ENCODE results near the gene UFSP1.
A peak's percentile ranks its signal among the peaks of the same experiment; 100 is the strongest.
"Not testable (repeated sequence)": the region's sequence is repeated elsewhere in the genome, so short reads cannot be mapped to it uniquely, and the experiment has no call there.

Gene UFSP1

DNA sequence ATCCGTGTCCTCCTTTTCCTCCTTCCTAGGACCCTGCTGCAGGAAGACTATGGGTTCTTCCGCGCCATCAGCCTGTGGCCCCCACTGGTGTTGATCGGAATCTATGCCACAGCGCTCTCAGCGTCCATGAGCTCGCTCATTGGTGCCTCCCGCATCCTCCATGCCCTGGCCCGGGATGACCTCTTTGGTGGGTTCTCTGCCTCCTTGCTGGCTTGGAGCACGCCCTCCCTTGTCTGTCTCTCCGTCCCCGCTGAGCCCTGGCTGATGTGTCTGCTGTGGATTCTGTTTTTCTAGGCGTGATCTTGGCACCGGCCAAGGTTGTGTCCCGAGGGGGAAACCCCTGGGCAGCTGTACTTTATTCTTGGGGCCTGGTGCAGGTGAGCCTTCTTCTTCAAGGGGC, 29.7 kb downstream of the UFSP1 start:
- ChIA-PET POLR2A (no interaction called here), CTCF (no interaction called here)
- no peak for DNase-seq (ENCODE audit: extremely low spot score)
- TF ChIP-seq, protein P1, sequence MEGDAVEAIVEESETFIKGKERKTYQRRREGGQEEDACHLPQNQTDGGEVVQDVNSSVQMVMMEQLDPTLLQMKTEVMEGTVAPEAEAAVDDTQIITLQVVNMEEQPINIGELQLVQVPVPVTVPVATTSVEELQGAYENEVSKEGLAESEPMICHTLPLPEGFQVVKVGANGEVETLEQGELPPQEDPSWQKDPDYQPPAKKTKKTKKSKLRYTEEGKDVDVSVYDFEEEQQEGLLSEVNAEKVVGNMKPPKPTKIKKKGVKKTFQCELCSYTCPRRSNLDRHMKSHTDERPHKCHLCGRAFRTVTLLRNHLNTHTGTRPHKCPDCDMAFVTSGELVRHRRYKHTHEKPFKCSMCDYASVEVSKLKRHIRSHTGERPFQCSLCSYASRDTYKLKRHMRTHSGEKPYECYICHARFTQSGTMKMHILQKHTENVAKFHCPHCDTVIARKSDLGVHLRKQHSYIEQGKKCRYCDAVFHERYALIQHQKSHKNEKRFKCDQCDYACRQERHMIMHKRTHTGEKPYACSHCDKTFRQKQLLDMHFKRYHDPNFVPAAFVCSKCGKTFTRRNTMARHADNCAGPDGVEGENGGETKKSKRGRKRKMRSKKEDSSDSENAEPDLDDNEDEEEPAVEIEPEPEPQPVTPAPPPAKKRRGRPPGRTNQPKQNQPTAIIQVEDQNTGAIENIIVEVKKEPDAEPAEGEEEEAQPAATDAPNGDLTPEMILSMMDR (IDR thresholded peaks at IDR 0.05; ENCODE audit: control extremely low read depth, extremely low read depth, low read depth, missing control alignments): no peak

DNA sequence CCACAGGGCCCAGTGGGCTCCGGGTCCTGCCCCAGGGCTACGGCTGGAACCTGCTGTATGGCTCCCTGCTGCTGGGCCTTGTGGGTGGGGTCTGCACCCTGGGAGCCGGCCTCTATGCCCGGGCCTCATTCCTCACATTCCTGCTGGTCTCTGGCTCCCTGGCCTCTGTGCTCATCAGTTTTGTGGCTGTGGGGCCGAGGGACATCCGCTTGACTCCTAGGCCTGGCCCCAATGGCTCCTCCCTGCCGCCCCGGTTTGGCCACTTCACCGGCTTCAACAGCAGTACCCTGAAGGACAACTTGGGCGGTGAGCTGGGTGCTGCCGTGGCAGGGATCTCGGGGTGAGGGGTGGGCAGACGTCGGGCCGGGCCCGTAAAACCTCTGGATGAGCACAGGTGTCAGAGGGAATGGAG, 32.6 kb downstream of the UFSP1 start:
- no peak for DNase-seq (ENCODE audit: extremely low spot score)
- ChIA-PET CTCF (interaction anchor here (1.3 to 3.2 kb wide), 2 partner anchors 57 to 336 kb away, joined by 3 to 13 read pairs; no protein-coding TSS in a partner anchor), POLR2A (no interaction called here)
- TF ChIP-seq, protein P1 (IDR thresholded peaks at IDR 0.05; ENCODE audit: control extremely low read depth, extremely low read depth, low read depth, missing control alignments): no peak

DNA sequence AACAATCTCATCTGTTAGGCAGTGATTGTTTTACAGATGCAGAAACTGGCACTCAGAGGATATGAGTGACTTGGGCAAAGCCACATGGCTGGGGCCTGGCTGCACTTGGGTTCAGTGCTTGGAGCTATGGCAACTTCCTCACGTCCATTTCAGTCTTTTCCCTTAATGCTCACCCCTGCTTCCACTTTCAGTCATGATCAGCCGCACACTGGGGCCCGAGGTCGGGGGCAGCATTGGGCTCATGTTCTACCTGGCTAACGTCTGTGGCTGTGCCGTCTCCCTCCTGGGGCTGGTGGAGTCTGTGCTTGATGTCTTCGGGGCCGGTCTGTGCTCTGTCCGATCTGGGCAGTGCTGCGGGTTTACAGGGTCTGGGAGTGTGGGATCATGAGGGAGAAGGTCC, 34.0 kb downstream of the UFSP1 start:
- POLR2A ChIA-PET: interaction anchor here (0.5 kb wide), 1 partner anchor 14 kb away, joined by 6 read pairs; no protein-coding TSS in a partner anchor
- CTCF ChIA-PET: interaction anchor here (1.3 to 3.2 kb wide), 2 partner anchors 55 to 337 kb away, joined by 3 to 13 read pairs; no protein-coding TSS in a partner anchor
- no peak for DNase-seq (ENCODE audit: extremely low spot score)
- TF ChIP-seq, protein P1 (IDR thresholded peaks at IDR 0.05; ENCODE audit: control extremely low read depth, extremely low read depth, low read depth, missing control alignments): no peak

DNA sequence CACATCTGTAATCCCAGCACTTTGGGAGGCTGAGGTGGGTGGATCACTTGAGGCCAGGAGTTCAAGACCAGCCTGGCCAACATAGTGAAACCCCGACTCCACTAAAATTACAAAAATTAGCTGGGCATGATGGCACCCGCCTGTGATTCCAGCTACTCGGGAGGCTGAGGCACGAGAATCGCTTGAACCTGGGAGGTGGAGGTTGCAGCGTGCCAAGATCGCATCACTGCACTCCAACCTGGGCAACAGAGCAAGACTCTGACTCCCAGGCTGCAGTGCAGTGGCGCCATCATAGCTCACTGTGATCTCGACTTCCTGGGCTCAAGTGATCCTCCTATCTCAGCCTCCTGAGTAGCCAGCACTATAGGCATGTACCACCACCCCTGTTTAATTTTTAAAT, 34.6 kb downstream of the UFSP1 start:
- POLR2A ChIA-PET; DNase-seq (ENCODE audit: extremely low spot score): not testable (repeated sequence)
- CTCF ChIA-PET: interaction anchor here (1.5 to 5.2 kb wide), 4 partner anchors 9 to 162 kb away, joined by 3 to 77 read pairs (median 8); partner anchors contain the start of gene POP7

DNA sequence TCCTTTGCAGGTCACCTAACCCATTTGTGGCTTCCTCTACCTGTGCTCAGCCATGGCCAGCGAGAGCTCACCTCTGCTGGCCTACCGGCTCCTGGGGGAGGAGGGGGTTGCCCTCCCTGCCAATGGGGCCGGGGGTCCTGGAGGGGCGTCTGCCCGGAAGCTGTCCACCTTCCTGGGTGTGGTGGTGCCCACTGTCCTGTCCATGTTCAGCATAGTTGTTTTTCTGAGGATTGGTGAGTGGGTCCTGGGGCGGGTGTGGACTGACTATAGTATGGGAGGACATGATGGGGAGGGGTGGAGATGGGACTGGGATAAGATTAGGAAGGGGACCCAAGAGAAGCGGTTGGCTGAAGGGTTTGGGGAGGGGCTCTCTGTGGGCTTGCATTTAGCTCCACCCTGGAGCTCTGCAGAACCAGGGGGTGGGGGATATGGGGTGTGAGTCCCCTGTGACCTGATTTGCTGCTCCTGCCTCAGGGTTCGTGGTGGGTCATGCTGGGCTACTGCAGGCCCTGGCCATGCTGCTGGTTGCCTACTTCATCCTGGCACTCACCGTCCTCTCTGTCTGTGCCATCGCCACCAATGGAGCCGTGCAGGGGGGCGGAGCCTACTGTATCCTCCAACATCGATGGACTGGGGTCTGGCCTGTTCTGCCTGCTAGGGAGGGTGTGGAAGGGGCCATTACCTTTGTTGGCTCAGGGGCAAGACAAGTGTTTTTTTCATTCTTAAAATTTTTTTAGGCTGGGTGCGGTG, 35.2 kb downstream of the UFSP1 start:
- TF ChIP-seq, protein P1 (IDR thresholded peaks at IDR 0.05; ENCODE audit: control extremely low read depth, extremely low read depth, low read depth, missing control alignments): no peak
- no peak for DNase-seq (ENCODE audit: extremely low spot score)
- POLR2A ChIA-PET: no interaction called here
- CTCF ChIA-PET: interaction anchor here (1.0 to 7.7 kb wide), 5 partner anchors 10 to 161 kb away, joined by 3 to 188 read pairs (median 4); partner anchors contain the start of gene POP7

DNA sequence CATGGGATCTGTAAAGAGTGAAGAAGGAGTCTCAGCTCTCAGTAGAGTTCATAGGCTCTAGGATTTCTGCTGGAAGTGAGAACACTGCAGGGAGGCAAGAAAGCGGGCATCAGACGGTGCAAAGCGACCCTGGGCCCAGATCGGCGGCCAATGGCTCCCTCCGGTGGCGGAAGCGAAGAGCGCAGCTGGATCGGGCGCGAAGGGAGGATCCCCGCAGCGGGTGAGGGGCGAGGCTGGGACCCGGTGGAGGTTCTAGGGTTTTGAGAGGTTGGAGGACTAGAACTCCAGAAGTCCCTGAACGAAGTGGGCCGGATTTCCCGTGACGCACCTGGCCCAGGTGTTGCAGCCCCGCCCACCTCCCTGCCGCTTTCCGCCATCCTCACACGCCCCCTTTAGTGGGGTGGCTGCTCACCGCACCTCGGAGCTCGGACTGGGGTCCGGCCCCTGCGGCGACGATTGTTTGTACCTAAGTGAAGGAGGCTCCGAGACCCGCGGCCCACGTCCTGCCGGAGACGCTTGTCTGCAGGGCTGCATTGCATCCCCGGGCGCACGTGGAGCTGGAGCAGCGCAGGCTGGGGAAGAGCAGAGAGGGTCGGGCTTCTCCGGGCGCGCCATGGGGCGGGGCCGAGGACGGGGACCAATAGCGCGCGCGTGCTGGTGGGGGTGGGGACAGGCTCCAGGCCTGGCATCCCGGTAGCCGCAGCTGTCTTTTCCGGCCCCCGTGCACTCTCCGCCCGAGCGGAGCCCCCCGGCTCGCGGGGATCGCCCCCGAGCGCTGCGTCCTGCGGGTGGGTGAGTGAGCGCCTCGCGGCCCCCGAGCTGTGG, 37.3 kb downstream of the UFSP1 start, which contains the start of gene SLC12A9:
Gene SLC12A9 (plus strand): TSS at position 666 of the 825 bp plus-strand sequence. CDS start 1,485 bp downstream, outside the sequence.
- peak; percentile 96 for DNase-seq (ENCODE audit: extremely low spot score)
- POLR2A ChIA-PET: interaction anchor here (0.5 to 0.8 kb wide), 4 partner anchors 15 to 146 kb away, joined by 3 to 6 read pairs (median 4); partner anchors contain the start of genes POP7, SRRT and TRIP6
- CTCF ChIA-PET: interaction anchor here (0.7 to 7.7 kb wide), 50 partner anchors 9 to 451 kb away, joined by 3 to 188 read pairs (median 4); partner anchors contain the start of genes MOSPD3, POP7, SRRT and TRIP6
- TF ChIP-seq, protein P1 (IDR thresholded peaks at IDR 0.05; ENCODE audit: control extremely low read depth, extremely low read depth, low read depth, missing control alignments): peak; percentile 90
